ENCODE data around the gene TMEM115.

Gene TMEM115

DNA sequence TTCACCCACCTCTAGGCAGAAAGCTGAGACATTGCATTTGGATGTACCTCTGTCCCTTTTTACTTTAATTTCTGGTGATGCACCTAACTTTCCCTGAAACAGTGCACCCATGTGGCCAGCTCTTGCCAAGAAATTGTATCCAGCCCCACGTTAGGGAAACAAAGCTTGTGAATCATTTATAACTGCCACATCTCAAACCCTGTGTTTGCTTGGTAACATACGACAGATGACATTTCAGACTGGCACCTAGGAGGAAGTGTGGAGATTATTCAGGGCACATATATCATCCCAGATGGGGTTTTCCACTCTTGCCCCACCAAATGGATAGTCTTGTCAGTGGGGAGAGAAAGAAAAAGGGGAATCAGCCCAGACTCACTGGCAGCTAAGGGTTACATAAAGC, 6.5 kb downstream of the TMEM115 start:
- no peak for DNase-seq (ENCODE audit: low read depth)

DNA sequence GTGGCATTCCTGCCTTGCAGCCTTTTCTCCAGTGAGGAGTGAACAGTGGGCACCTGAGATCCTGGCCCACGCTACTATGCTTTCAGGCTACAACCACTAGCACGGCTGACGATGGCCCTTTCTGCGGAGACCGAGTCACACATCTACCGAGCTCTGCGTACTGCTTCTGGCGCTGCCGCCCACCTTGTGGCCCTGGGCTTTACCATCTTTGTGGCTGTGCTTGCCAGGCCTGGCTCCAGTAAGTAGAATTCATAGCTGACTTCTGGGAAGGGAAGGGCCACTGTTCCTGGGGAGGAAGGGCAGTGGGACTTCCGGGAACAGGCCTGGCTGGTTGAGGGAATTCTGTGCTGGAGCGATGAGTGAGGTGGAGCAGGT, 8.0 kb downstream of the TMEM115 start:
- DNase-seq (ENCODE audit: low read depth) = no peak

DNA sequence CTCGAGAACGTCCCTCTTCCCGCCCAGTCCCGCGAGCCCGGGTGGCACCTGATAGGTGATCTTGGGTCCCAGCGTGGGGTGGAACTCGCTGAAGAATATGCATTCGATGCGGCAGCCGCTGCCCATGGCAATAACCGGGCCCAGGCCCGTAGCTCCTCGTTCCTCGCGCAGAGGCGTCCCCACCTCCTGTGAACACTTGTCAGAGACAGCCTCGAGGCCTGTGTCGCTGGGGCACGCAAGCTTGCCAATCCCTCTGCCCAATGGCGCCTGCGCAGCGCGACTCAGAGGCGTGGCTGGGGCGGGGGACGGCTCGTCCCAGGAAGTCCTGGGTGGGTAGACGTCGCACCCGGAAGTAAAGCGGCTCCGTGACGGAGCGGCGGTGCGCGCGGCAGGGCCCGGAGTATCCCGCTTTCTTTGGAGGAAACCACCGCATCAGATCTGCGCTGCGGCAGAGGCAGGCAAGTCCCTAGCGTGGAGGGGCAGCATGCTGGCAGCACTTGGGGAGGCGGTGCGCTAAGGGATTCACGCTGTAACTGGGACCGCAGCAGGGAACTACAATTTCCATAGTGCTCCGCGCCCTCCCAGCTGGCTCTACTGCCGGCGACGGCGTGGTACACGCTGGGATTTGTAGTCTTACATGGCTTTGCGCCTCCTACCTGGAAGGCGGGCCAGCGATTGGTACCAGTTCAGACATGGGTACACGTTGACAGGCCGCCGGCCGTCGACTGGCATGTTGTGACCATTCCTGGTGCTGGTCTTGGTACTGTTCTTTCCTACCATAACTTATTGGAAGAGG, 8.6 kb downstream of the TMEM115 start, which contains the start of the genes CYB561D2 and NPRL2:
Gene CYB561D2, plus strand, starts transcription at position 336 of the 796 bp plus-strand sequence. CDS start 572 bp downstream, outside the sequence.
Gene NPRL2, minus strand, starts transcription at position 249 of the 796 bp plus-strand sequence. Its CDS starts 123 bp downstream, at position 126.
- DNase-seq (ENCODE audit: low read depth) = peak; percentile 83

DNA sequence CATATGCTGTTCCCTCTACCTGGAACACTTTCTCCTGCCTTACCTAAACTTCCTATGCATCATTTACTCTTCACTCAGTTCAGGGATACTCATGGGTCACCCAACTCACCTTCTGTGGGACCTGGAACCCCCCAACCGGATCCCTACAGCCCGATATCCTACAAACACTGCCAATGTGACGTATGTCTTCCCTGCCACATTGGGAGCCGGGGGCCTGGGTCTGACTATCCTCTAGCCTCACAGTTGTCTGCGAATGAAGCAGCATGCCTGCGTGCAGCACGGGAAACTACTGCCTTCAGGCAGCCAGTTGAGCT, 9.2 kb downstream of the TMEM115 start:
- no peak for DNase-seq (ENCODE audit: low read depth)

DNA sequence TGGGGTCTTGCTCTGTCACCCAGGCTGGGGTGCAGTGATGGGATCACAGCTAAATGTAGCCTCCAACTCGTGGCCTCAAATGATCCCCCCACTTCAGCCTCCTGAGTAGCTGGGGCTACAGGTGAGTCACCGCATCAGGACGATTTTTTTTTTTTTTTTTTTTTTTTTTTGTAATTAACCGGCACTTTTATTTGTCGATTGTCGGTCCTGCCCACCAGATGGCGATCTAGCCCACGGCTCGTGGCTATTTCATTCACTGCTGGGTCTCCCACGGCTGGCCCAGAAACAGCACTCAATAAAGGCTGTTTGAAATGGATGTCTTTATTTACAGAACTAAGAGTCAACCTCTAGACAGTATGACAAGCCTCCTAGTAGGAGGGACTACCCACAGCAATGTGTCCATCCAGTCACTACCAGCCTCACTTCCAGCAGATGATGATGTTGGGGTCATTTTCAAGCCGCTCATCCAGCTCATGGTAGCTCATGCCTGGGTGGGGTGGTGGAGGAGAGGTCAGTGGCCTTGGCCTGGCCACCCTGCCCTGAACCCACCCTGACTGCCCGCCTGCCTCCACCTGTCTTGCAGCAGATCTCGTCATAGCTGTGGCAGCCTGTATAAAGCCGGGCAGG, 12.0 kb downstream of the TMEM115 start:
- DNase-seq (ENCODE audit: low read depth) = no peak

DNA sequence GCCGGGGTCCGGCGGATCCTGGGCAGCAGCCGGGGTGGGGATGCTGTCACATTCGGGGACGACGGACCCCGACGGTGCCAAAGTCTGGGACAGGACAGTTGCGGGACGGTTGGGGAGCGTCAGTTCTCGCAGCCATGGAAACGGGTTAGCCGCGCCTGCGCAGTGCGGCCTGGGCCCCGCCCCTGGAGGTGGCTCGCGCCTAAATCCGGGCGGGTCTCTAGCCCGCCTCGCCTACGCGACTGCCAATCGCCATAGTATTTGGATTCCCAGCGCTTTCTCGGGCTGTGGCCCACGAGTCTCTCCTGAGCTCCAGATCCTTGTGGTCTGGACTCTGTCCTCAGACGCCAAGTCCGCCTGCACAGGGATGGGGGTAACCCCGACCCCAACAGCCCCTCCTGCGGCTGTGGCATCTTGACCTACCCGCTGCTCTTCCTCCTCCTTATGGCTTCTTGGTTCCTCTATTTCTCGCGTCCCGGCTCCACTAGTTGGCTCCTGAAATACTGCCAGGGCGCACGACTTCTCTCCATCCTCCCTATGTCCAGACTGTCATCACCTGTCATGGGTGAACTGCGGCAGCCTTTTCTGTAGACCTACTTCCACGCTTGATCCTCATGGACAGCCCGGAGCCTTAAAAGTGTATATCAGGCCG, 13.6 kb downstream of the TMEM115 start, which contains the start of gene ZMYND10:
Gene ZMYND10, minus strand, starts transcription at position 147 of the 649 bp plus-strand sequence. CDS start 153 bp downstream, outside the sequence.
- DNase-seq (ENCODE audit: low read depth) = no peak

DNA sequence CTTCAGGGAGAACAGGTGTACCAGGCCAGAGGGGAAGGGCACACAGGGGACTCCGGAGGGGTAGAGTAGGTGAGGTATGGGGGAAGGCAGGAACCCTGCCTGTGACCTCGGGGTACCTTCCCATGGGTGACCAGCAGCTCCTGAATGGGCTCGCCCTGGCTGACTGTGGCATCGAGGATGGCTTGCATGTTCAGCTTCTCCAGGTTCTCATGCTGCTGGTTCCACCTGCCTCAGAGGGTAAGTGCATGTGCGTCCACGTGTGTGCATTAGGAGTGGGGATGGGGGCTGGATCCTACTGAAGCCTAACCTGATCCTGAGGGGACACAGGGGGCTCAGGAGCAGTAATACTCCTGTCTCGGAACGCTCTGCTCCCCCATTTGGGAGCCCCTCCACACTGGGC, 14.3 kb downstream of the TMEM115 start:
- DNase-seq (ENCODE audit: low read depth) = no peak

DNA sequence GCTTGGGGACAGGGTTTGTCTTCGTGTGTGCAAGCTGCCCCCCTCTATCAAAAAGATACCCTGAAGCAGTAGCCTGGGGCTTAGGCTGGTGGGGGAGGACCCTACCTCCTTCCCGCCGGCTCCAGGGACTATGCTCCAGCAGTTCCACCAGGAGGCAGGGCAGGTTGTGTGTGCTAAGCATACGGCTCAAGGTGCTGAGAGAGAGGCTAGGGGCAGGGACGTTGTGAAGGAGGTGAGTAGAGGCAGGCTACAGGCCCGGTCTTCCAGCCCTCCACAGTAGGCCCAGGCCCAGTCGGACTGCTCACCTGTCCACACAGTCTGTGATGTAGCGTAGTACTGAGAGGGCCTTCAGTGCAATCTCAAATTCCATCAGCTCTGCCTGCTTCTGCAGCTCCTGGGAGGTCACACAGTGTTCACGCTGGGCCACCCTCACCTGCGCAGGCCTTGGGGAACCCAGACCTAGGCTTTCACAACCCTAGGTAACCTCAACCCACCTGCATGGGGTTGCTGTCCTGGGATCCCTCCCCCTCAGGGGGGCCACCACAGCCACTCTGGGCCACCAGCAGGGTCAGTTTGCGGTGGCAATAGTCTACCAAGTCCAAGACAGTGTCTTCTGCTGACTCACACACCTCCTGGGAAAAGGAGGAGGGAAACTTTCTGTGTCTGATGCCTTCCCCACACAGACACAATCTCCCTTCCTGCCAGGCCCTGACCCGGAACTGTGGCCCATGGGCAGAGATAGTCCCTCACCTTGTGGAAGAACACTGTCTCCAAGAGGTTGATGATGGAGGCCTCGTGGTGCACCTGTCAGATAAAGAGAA, 16.3 kb downstream of the TMEM115 start:
- DNase-seq (ENCODE audit: low read depth) = no peak

DNA sequence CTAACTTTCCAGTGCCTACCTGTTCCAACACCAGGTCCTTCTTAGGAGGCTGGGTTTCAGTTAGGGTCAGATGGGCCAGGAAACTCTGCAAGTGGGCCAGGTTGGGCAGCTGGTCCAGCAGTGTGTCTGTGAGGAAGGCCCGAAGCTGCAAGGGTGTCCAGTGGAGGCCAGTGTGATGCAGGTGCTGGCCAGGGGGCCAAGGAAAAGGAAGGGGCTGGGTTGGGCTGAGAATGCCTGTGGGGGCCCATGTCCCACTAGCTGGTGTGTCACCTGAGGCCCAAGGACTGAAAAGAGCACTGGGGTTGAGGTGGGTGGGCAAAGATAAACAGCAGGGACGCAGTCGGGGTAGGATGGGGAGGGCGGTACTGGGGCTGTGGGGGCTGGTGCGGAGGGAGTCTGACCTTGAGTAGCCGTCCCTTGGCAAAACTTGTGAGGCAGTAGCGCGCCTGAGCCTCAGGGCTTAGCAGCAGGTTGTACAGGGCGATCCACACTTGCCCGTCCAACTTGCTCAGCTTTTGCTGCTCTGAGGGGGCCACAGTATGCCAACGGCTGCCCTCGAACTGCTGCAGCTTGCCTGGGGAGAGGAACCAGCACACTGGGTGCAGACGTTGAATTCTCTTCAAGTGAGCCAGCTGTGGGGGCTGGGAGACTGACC, 17.2 kb downstream of the TMEM115 start:
- DNase-seq (ENCODE audit: low read depth) = no peak

DNA sequence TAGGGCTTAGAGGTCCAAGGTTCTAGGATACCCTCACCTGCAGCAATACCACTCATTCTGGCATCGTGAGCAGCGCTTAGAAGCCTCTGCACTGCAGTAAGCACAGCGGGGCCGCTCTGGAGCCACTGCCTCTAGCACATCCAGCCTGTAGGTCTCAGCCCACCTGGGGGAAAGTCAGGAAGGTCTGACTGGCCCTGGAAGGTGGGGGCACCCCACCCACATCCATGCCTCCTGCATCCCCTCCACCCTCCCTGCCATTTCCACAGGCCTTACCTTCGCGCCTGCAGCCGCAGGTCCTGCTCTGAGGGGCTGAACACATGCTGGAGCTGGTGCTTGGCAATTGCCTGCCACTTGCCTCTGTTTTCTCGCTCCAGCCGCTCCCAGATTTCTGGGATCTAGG, 17.8 kb downstream of the TMEM115 start:
- DNase-seq (ENCODE audit: low read depth) = no peak

DNA sequence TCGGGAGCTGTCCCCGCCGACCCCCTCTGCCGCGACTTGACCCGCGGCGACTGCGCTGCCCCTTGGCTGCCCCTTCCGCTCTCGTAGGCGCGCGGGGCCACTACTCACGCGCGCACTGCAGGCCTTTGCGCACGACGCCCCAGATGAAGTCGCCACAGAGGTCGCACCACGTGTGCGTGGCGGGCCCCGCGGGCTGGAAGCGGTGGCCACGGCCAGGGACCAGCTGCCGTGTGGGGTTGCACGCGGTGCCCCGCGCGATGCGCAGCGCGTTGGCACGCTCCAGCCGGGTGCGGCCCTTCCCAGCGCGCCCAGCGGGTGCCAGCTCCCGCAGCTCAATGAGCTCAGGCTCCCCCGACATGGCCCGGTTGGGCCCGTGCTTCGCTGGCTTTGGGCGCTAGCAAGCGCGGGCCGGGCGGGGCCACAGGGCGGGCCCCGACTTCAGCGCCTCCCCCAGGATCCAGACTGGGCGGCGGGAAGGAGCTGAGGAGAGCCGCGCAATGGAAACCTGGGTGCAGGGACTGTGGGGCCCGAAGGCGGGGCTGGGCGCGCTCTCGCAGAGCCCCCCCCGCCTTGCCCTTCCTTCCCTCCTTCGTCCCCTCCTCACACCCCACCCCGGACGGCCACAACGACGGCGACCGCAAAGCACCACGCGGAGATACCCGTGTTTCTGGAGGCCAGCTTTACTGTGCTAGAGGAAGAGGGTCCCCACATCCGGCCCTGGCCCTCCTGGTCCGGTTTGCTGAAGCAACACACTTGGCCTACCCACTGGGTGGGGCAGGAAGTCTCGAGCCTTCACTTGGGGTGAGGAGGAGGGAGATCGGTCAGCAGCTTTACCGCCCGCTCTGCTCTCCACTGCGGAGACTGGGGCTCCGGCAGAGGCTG, 18.6 kb downstream of the TMEM115 start, which contains the start of gene RASSF1:
Gene RASSF1, minus strand, starts transcription at position 389 of the 882 bp plus-strand sequence. Its CDS starts 31 bp downstream, at position 358.
- DNase-seq (ENCODE audit: low read depth) = no peak

DNA sequence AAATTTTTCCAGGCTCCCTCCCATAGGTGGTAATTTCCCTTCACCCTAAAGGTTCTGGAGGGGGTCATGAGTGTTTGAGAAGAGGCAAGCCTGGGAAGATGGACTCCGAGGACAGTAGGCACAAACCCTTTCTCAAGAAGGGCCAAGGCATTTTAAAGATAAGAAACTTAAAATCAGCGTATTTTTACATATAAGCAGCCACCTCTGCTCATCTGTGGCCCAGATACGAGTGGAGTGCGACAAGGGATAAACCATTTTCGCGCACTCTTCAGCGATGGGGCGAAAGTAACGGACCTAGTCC, 19.2 kb downstream of the TMEM115 start:
- no peak for DNase-seq (ENCODE audit: low read depth)

DNA sequence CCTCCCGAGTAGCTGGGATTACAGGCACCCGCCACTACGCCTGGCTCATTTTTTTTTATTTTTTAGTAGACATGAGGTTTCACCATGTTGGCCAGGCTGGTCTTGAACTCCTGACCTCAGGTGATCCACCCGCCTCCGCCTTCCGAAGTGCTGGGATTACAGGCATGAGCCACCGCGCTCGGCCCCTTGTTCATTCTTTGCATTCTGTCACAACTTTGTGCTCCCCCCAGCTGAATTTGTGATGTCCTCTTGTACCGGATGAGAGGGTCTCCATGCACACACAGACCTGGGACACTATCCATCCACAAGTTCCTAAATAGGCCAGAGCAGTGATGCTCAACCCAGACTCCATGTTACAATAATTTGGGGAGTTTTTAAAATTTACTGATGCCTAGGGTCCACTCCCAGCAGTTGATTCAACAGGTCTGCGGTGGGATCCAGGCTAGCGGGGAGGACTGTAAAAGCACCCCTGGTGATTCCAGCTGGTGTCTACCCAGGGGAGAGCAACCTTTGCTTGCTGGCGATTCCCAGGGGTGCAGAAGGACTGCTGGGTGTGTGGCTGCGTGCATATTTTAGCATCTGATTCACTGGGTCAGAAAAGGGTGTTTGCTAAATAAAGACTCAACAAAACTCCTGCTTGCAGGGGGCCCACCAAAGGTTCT, 19.7 kb downstream of the TMEM115 start:
- DNase-seq (ENCODE audit: low read depth) = no peak

DNA sequence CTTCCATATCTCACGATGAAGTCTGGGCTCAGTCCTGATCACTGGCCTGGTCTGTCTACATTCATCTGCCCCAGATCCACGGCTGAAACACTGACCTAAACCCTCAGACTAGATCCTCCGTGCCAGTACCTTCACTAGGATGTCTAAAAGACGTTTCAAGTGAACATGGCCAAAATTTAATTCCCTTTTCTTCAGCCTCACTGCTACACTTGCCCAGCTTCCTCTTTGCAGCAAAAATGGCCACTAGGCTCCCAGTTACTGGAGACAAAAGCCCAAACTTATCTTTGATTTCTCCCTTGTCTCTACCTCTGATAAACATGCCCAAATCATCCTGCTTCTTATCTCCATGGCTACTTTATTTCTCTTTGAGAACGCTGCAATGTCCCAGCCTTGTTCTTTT, 20.4 kb downstream of the TMEM115 start:
- no peak for DNase-seq (ENCODE audit: low read depth)

DNA sequence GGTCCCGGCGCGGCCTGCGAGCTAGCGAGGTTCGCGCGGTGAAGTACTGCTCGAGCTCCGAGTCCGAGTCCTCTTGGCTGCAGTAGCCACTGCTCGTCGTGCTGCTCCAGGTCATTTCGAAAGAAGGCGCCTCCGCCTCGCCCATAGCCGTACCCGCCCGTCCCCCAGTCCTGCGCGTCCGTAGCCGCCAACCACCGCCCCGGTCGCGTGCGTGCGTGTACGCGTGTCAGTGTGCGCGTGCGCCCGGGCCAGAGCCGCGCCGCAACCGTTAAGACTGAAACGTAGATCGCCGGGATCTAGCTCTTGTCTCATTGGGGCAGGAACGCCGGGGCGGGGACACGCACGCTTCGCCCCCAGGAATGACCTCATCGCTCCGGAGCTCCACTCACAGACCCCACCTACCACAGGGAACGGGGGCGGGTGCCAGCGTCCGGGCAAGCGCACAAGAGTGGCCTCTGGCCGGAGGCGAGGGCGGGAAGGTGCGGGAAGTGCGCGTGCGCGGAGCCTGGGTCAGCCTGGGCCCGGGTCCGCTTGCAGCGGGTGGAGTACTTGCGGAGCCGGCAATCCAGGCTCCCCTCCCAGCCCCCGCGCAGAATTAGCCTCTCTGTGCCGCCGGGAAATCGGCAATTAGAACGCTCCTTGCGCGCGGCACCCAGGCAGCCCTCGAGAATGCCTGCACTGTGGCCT, 22.0 kb downstream of the TMEM115 start:
- peak; percentile 99 for DNase-seq (ENCODE audit: low read depth)

DNA sequence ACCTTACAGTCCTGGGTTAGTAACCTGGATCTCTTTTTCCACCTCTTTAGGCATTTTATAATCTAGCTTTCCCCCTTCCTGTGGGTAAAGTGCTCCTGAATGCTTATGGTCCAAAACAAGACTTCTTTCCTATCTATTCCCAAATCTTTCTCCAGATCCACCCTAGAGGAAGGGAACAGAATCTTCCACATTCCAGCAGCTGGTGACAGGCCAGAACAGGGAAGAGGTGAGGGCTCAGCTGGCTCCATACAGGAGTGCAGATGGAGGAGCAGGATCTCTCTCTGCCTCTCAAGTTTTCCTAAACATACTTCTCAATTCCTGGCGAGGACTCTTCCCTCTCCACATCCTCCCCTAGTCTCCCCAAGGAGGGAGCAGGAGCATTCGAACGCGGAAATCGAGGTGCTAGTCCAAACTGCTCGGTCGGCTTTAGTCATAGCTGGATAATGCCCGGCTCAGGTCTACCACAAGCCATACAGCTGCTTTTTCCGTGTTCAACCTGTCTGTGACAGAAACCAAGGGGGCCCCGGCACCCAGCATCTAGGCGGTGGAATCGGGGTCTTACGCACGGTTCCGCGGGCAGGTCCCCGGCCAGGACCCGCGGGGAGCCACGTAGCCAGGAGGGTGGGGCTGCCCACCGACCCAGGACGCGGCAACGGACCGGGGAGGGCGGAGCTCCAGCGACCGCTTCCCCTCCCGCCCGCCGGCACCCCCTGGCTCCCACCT, 22.7 kb downstream of the TMEM115 start:
- no peak for DNase-seq (ENCODE audit: low read depth)

DNA sequence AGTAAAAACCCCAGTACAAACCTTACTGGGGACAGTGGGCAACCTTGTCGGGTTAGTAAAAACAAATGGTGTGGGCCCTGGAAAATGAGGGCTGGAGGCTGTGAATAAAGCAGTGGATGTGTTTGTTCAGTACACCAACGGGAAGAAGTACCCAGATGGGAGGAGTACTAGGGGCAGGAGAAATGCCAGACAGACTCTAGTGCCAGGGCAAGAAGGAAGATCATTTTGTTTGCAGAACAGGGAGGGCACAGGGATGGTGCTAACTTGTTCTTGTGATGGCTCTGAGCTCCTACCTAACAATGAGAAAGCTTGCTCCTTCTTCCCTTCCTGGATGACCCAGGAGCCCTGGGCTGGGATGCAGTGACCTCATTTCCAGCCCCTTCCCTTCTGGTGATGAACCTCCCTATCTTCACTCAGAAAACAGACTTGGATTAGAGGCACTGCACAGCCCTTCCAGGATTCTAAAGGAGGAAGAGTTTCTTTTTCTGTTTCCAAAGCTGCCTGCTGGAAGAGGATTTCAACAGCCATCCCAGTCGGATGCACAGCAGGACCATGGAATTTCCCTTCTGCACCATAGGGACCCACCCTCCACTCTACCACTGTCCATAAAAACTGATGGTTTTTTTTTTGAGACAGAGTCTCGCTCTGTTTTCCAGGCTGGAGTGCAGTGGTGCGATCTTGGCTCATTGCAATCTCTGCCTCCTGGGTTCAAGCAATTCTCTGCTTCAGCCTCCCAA, 24.8 kb downstream of the TMEM115 start:
- no peak for DNase-seq (ENCODE audit: low read depth)

DNA sequence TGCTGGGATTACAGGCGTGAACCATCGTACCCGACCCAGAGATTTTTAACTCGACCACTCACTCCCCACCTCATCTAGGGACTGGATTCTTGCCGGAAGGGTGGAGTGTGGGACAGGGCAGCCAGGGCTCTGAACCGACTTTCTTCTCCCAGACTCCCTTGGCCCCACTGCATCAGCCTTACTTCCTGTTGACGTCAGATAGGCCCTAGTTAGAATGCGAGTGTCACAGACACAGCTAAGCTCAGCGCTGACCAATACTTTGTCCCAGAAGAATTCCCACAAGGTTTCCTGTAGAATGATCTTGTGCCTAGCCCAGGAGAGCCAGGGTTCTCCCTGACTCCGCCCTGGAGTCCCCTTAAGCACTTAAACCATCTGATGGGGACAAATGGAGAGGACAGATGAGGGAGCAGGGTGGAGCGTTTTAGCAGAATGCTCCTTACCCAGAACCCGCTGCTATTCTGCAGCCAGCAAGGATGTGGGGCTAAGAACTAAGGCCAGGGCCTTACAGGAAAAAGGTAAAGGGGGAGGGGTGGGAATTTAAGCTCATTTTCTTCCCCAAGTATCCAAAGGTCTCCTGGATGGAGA, 25.5 kb downstream of the TMEM115 start:
- DNase-seq (ENCODE audit: low read depth) = no peak
